K562 (cell line): ENCODE measurements around the gene PRSS56. TPM values are rescaled to one million over a fixed set of nuclear protein-coding genes. Genes with fewer than 3 reads are reported as not detected.

Experiments
- ATAC-seq: fragments of 200-7000 bp; cut with Tn5 transposase; 3 replicates; pipeline ENCODE4 v1.9.1; 2020; ENCODE audit warnings: moderate library complexity
- BruUV-seq: library from RNA; stranded (reverse); fragments of 400-500 nt; replicated peaks from 2 replicates; lab custom pipeline; 2021; lab: Mats Ljungman, UMichigan
- CTCF ChIA-PET: fragments of 300-600 bp; formaldehyde crosslinking; extraction: SDS; loops from one replicate; lab custom pipeline; 2021; ENCODE audit warnings: low intra/inter-chr PET ratio; lab: Yijun Ruan, JAX
- POLR2A ChIA-PET: fragments of 300-600, 350-650 bp; sonication (Branson Sonifier 250); formaldehyde crosslinking; extraction: SDS; loops from one replicate; lab custom pipeline; 2021; ENCODE audit warnings: antibody characterized with exemption, inconsistent platforms; lab: Yijun Ruan, JAX
- DNase-seq, 4 experiments: peaks; one replicate each; pipeline versions ENCODE4 v3.0.0 to v3.0.0-alpha.2; 2011 to 2018; ENCODE audit warnings: low spot score in 3 of 4, mixed read lengths in 3 of 4; ENCODE audit errors: extremely low read depth in 1 of 4
- FAIRE-seq: peaks from 2 replicates; lab custom pipeline; 2011; peaks lifted over from hg19 to GRCh38; lab: Jason Lieb, UNC
- H2AFZ ChIP-seq: 2 replicates; pipeline ENCODE4 v1.6.0; 2011; ENCODE audit warnings: low read depth, low read length, control low read depth, inconsistent platforms
- H3K27ac ChIP-seq: fragments of 200-600 bp; 3 replicates; pipeline ENCODE4 v1.8.0; 2011; ENCODE audit warnings: low read depth, mild to moderate bottlenecking, control low read depth, inconsistent platforms, low read length, moderate library complexity, mixed read lengths; ENCODE audit errors: extremely low read depth
- H3K27me3 ChIP-seq, 2 experiments: fragments of 300-600 bp in 1 of 2; 2 replicates in 1 of 2; 3 replicates in 1 of 2; pipeline versions ENCODE4 v1.6.0 to v1.8.0; 2011; ENCODE audit warnings: inconsistent platforms in 2 of 2, low read length in 2 of 2, mild to moderate bottlenecking in 1 of 2, mixed read lengths in 1 of 2, moderate library complexity in 1 of 2; ENCODE audit not compliant: control insufficient read depth in 2 of 2, insufficient read depth in 2 of 2
- H3K36me3 ChIP-seq: fragments of 300-600 bp; 3 replicates; pipeline ENCODE4 v1.8.0; 2011; ENCODE audit warnings: mild to moderate bottlenecking, low read length, inconsistent platforms; ENCODE audit not compliant: control insufficient read depth, insufficient read depth
- H3K4me1 ChIP-seq, 2 experiments: fragments of 200-600 bp in 1 of 2; replicated peaks in 1 of 2; 2 replicates in 1 of 2; 3 replicates in 1 of 2; pipeline versions ENCODE4 v1.5.1 to v1.8.0; 2011; ENCODE audit warnings: inconsistent platforms in 2 of 2, low read length in 2 of 2, mild to moderate bottlenecking in 1 of 2, mixed read lengths in 1 of 2, moderate library complexity in 1 of 2; ENCODE audit not compliant: control insufficient read depth in 2 of 2, insufficient read depth in 2 of 2
- H3K4me2 ChIP-seq: 2 replicates; pipeline ENCODE4 v1.6.1; 2011; ENCODE audit warnings: low read length, control low read depth, inconsistent platforms, mixed read lengths; ENCODE audit not compliant: insufficient read depth
- H3K4me3 ChIP-seq: fragments of 200-600 bp; sonication (generic), shearing (Covaris generic); 2 replicates; pipeline ENCODE4 v1.5.1; 2016; ENCODE audit warnings: control low read depth, inconsistent platforms
- H3K79me2 ChIP-seq: fragments of 200-600 bp; 3 replicates; pipeline ENCODE4 v1.8.0; 2011; ENCODE audit warnings: low read length, inconsistent platforms; ENCODE audit not compliant: control insufficient read depth, insufficient read depth
- H3K9ac ChIP-seq, 2 experiments: 2 replicates each; pipeline versions ENCODE4 v1.6.0 to v1.6.1; 2011; ENCODE audit warnings: low read depth in 2 of 2, low read length in 2 of 2, control low read depth in 1 of 2, inconsistent platforms in 1 of 2, mild to moderate bottlenecking in 1 of 2, mixed read lengths in 1 of 2; ENCODE audit not compliant: insufficient read depth in 1 of 2
- H3K9me1 ChIP-seq: one replicate; pipeline ENCODE4 v1.6.0; 2011; ENCODE audit warnings: inconsistent platforms, mild to moderate bottlenecking, low read length, moderate library complexity; ENCODE audit not compliant: control insufficient read depth, insufficient read depth
- H3K9me3 ChIP-seq: replicated peaks from 2 replicates; pipeline ENCODE4 v1.5.1; 2011; ENCODE audit warnings: low read depth, low read length, inconsistent platforms; ENCODE audit not compliant: control insufficient read depth, insufficient read depth
- H4K20me1 ChIP-seq: replicated peaks from 2 replicates; pipeline ENCODE4 v1.6.1; 2011; ENCODE audit warnings: low read length, inconsistent platforms, mixed read lengths; ENCODE audit not compliant: control insufficient read depth, insufficient read depth
- C11orf30 ChIP-seq: fragments of 450-650 bp; IDR thresholded peaks from 2 replicates; pipeline ENCODE4 v1.6.1; 2016; ENCODE audit warnings: low read depth, mild to moderate bottlenecking
- JUN ChIP-seq, 2 experiments: sonication (generic) in 1 of 2; formaldehyde crosslinking in 1 of 2; IDR thresholded peaks; 2 replicates each; pipeline versions ENCODE4 v1.6.1 to v1.8.0; 2012 to 2022; ENCODE audit warnings: borderline replicate concordance in 2 of 2, mild to moderate bottlenecking in 2 of 2, improper control_type of control experiment in 1 of 2, low read depth in 1 of 2, low read length in 1 of 2, missing genetic modification reagents in 1 of 2
- KAT2B ChIP-seq: IDR thresholded peaks from one replicate; pipeline ENCODE4 v1.6.1; 2012; ENCODE audit warnings: low read depth, mild to moderate bottlenecking, control low read depth, inconsistent platforms, low read length, moderate library complexity
- NELFE ChIP-seq: IDR thresholded peaks from 2 replicates; pipeline ENCODE4 v1.6.1; 2011; ENCODE audit warnings: mild to moderate bottlenecking; ENCODE audit not compliant: insufficient read depth, insufficient read length
- PML ChIP-seq: IDR thresholded peaks from 2 replicates; pipeline ENCODE4 v1.6.1; 2012; ENCODE audit warnings: low read length, inconsistent platforms
- POLR3G ChIP-seq: IDR thresholded peaks from 2 replicates; pipeline ENCODE4 v1.6.1; 2011; ENCODE audit not compliant: insufficient read length, insufficient replicate concordance; ENCODE audit errors: extremely low read depth
- TAF1 ChIP-seq: IDR thresholded peaks from 2 replicates; pipeline ENCODE4 v1.6.1; 2011; ENCODE audit warnings: mild to moderate bottlenecking, low read length, moderate library complexity; ENCODE audit not compliant: insufficient read depth, control insufficient read depth, severe bottlenecking; ENCODE audit errors: extremely low read depth
- TSC22D4 ChIP-seq: fragments of 450-650 bp; IDR thresholded peaks from 2 replicates; pipeline ENCODE4 v1.6.1; 2016; ENCODE audit warnings: missing genetic modification characterization, missing biosample characterization, control low read depth
- XRCC3 ChIP-seq: fragments of 450-650 bp; IDR thresholded peaks from 2 replicates; pipeline ENCODE4 v1.6.1; 2017; ENCODE audit warnings: mild to moderate bottlenecking, moderate library complexity
- ZNF175 ChIP-seq: fragments of 200-800 bp; sonication (Bioruptor generic); IDR thresholded peaks from 2 replicates; pipeline ENCODE4 v1.6.1; 2016; ENCODE audit warnings: low read depth, mild to moderate bottlenecking, missing genetic modification characterization, missing compliant biosample characterization
- ZNF780A ChIP-seq: fragments of 250-450 bp; sonication (Bioruptor Pico); IDR thresholded peaks from 2 replicates; pipeline ENCODE4 v1.5.0; 2021; ENCODE audit warnings: mild to moderate bottlenecking
- WGBS: fragments of 100-300 bp; shearing (Covaris generic); methylation state at CpG from one replicate; pipeline ENCODE4 v1.1.6; 2016; ENCODE audit warnings: low coverage, mixed read lengths; ENCODE audit not compliant: insufficient coverage; ENCODE audit errors: missing lambda C conversion rate; 5-methylcytosine and 5-hydroxymethylcytosine counted together
- in situ Hi-C: fragments of 300-500 bp; cut with MboI; formaldehyde crosslinking; loops from 4 replicates; pipeline ENCODE4 v1.15.0; 2018; ENCODE audit warnings: inconsistent platforms, mixed read lengths
- intact Hi-C: fragments of 100-400 bp; cut with micrococcal nuclease; formaldehyde crosslinking; loops from 2 replicates; pipeline ENCODE4 v1.14.2; 2022
- polyA plus RNA-seq, 8 experiments: library from polyadenylated mRNA; depleted of rRNA in 4 of 8; stranded (reverse) in 5 of 8; unstranded in 3 of 8; fragments of >200 nt; fragmentation: Nextera tagmentation in 2 of 8; fragmentation: Illumina TruSeq in 1 of 8; extraction: Ambion mirVana in 2 of 8; extraction: Trizol in 1 of 8; gene quantifications; 2 replicates each; pipeline versions ENCODE4 v1.2.1 to v1.2.3, GENCODE V29; 2011 to 2014; ENCODE audit warnings: inconsistent platforms in 1 of 8, missing spikeins in 1 of 8
- total RNA-seq, 7 experiments: library from RNA; depleted of rRNA in 6 of 7; stranded (reverse); fragments of >200 nt in 6 of 7; fragmentation: Illumina TruSeq in 2 of 7; extraction: Trizol in 2 of 7; gene quantifications; 2 replicates each; pipeline versions ENCODE4 v1.2.1 to v1.2.3, GENCODE V29; 2011 to 2021; ENCODE audit warnings: low replicate concordance in 1 of 7
- TF ChIP-seq, protein P1 (sequence below): fragments of 450-650 bp; IDR thresholded peaks from 2 replicates; pipeline ENCODE4 v1.6.1; 2016
- TF ChIP-seq, protein P2 (sequence below): fragments of 250-450 bp; sonication (Bioruptor Pico); IDR thresholded peaks from 2 replicates; pipeline ENCODE4 v1.9.0; 2021; ENCODE audit warnings: mild to moderate bottlenecking, inconsistent platforms
- TF ChIP-seq, protein P3 (sequence below): fragments of 450-650 bp; IDR thresholded peaks from 2 replicates; pipeline ENCODE4 v1.6.1; 2017; ENCODE audit warnings: antibody characterized with exemption
- TF ChIP-seq, protein P4 (sequence below): fragments of 250-450 bp; sonication (Bioruptor Pico); IDR thresholded peaks from 2 replicates; pipeline ENCODE4 v1.5.0; 2022; ENCODE audit warnings: mild to moderate bottlenecking

The PRSS56 gene
- total and polyA plus RNA-seq, 9 of the 15 experiments (the other 6 are each of a cell fraction or from before 2014, with no cell fraction given), result not detected

DNA sequence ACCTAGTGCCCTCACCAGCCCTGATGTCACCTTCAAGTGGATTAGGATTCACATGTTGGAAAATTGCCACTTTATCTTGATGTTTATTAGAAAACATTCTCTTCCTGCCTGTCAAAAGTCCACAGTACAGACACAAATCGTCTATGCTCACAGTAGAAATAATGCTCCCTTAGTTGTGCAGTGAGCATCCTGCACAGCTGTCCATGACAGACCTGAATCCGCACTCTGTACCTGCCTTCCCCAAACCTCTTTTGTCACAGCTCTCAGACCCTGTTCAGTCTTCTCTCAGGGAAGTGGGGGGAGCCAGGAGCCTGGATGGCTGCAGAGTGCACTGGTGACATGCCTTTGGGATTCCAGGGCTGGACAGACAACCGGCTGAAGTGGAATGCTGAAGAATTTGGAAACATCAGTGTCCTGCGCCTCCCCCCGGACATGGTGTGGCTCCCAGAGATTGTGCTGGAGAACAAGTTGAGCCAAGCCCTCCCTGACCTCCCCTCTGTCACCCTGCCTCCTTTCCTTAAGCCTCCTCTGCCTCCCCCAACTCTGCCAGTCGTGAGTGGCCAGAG lies 7.8 kb downstream of the PRSS56 start:
- Histone ChIP-seq H3K9me3 (no peaks in the 10 kb centered on the region), H3K79me2 (no peaks in the 10 kb centered on the region), H3K4me1 (peaks cover 0 to 16% of the 10 kb centered on the region in 2 experiments; a peak in 2 of 5 replicates), H3K27me3 (peaks cover 0 to 45% of the 10 kb centered on the region in 2 experiments; a peak in 2 of 5 replicates), H3K27ac (no peak overlapping the region), H3K9ac (no peak overlapping the region), H3K36me3 (no peaks in the 10 kb centered on the region), H3K4me2 (no peak overlapping the region), H2AFZ (no peak overlapping the region), H3K9me1 (no peaks in the 10 kb centered on the region), H4K20me1 (no peaks in the 10 kb centered on the region), H3K4me3 (no peak overlapping the region)
- BruUV-seq, result no TSS peak
- in situ Hi-C loops, result no loop called here
- intact Hi-C loops, result no loop called here
- POLR2A ChIA-PET, result interaction anchor here (0.5 kb wide), 1 partner anchor 18 kb away, joined by 3 read pairs; no protein-coding TSS in a partner anchor
- FAIRE-seq (no peak), ATAC-seq (no peak), DNase-seq (no peak)
- WGBS, result 2% methylated on average over 5 of the region's 6 CpGs
- CTCF ChIA-PET, result no interaction called here
- TF ChIP-seq C11orf30 (no peak), ZNF175 (no peak), XRCC3 (no peak), ZNF780A (CRISPR knock-in tag) (no peak), TAF1 (no peak), NELFE (no peak), TSC22D4 (tag) (no peak), KAT2B (no peak), PML (no peak), POLR3G (no peak), JUN (IDR thresholded peaks at IDR 0.05; ENCODE audit: borderline replicate concordance, low read depth, low read length) (no peak), JUN (CRISPR knock-in tag; IDR thresholded peaks at IDR 0.05; ENCODE audit: borderline replicate concordance) (no peak)
- TF ChIP-seq, protein P1, sequence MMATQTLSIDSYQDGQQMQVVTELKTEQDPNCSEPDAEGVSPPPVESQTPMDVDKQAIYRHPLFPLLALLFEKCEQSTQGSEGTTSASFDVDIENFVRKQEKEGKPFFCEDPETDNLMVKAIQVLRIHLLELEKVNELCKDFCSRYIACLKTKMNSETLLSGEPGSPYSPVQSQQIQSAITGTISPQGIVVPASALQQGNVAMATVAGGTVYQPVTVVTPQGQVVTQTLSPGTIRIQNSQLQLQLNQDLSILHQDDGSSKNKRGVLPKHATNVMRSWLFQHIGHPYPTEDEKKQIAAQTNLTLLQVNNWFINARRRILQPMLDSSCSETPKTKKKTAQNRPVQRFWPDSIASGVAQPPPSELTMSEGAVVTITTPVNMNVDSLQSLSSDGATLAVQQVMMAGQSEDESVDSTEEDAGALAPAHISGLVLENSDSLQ, result no peak
- TF ChIP-seq, protein P2, sequence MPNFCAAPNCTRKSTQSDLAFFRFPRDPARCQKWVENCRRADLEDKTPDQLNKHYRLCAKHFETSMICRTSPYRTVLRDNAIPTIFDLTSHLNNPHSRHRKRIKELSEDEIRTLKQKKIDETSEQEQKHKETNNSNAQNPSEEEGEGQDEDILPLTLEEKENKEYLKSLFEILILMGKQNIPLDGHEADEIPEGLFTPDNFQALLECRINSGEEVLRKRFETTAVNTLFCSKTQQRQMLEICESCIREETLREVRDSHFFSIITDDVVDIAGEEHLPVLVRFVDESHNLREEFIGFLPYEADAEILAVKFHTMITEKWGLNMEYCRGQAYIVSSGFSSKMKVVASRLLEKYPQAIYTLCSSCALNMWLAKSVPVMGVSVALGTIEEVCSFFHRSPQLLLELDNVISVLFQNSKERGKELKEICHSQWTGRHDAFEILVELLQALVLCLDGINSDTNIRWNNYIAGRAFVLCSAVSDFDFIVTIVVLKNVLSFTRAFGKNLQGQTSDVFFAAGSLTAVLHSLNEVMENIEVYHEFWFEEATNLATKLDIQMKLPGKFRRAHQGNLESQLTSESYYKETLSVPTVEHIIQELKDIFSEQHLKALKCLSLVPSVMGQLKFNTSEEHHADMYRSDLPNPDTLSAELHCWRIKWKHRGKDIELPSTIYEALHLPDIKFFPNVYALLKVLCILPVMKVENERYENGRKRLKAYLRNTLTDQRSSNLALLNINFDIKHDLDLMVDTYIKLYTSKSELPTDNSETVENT, result no peak
- TF ChIP-seq, protein P3, sequence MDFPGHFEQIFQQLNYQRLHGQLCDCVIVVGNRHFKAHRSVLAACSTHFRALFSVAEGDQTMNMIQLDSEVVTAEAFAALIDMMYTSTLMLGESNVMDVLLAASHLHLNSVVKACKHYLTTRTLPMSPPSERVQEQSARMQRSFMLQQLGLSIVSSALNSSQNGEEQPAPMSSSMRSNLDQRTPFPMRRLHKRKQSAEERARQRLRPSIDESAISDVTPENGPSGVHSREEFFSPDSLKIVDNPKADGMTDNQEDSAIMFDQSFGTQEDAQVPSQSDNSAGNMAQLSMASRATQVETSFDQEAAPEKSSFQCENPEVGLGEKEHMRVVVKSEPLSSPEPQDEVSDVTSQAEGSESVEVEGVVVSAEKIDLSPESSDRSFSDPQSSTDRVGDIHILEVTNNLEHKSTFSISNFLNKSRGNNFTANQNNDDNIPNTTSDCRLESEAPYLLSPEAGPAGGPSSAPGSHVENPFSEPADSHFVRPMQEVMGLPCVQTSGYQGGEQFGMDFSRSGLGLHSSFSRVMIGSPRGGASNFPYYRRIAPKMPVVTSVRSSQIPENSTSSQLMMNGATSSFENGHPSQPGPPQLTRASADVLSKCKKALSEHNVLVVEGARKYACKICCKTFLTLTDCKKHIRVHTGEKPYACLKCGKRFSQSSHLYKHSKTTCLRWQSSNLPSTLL, result no peak
- TF ChIP-seq, protein P4, sequence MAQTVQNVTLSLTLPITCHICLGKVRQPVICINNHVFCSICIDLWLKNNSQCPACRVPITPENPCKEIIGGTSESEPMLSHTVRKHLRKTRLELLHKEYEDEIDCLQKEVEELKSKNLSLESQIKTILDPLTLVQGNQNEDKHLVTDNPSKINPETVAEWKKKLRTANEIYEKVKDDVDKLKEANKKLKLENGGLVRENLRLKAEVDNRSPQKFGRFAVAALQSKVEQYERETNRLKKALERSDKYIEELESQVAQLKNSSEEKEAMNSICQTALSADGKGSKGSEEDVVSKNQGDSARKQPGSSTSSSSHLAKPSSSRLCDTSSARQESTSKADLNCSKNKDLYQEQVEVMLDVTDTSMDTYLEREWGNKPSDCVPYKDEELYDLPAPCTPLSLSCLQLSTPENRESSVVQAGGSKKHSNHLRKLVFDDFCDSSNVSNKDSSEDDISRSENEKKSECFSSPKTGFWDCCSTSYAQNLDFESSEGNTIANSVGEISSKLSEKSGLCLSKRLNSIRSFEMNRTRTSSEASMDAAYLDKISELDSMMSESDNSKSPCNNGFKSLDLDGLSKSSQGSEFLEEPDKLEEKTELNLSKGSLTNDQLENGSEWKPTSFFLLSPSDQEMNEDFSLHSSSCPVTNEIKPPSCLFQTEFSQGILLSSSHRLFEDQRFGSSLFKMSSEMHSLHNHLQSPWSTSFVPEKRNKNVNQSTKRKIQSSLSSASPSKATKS (CRISPR knock-in tag), result no peak
